Urothelium cell line (cell line): ENCODE results near the gene KAT5.
"Not testable (repeated sequence)": the region's sequence is repeated elsewhere in the genome, so short reads cannot be mapped to it uniquely, and the experiment has no call there.

Source experiments
- DNase-seq: peaks from one replicate; pipeline ENCODE4 v3.0.0; 2011; ENCODE audit warnings: low spot score, mixed read lengths
- FAIRE-seq: peaks from 2 replicates; lab custom pipeline; 2011; peaks lifted over from hg19 to GRCh38; lab: Jason Lieb, UNC

The KAT5 gene

DNA sequence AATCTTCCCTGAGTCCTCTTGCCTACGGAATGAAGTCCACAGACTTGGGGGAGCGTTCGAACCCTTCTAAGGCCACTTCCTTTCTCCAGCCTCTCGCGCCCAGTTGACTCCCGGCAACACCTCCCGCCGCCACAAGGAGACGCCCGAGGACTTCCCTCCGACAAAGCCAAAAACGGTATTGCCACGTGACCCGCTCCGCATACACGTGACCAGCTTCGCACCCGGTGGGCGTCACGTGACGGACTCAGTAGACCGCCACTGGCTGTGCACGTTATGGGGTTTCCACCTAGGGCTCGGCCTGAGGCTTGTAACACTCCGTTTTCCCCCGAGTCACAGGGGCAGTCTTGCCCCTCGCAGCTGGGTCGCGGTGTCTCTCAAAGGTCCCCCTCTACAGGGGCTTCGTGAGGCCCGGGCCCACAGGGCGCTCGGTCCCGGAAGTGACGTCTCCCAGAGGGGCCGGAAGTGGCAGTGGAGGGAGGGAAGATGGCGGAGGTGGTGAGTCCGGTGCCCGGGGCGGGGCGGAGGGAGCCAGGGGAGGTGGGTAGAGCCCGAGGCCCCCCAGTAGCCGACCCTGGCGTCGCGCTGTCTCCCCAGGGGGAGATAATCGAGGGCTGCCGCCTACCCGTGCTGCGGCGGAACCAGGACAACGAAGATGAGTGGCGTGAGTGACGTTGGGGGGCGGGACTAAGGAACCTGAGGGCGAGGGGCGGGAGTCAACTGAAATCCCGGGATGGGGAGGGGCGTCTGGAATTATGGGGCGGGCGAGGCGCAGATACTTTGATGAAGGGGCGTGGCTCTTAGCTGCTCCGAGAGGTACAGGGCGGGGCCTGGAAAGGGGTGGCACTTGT, at the start of gene KAT5:
Gene KAT5 (plus strand): TSS at position 468 of the 848 bp plus-strand sequence. CDS start 16 bp downstream, at position 484.
- FAIRE-seq (peak; percentile 65), DNase-seq (peak; percentile 95)

DNA sequence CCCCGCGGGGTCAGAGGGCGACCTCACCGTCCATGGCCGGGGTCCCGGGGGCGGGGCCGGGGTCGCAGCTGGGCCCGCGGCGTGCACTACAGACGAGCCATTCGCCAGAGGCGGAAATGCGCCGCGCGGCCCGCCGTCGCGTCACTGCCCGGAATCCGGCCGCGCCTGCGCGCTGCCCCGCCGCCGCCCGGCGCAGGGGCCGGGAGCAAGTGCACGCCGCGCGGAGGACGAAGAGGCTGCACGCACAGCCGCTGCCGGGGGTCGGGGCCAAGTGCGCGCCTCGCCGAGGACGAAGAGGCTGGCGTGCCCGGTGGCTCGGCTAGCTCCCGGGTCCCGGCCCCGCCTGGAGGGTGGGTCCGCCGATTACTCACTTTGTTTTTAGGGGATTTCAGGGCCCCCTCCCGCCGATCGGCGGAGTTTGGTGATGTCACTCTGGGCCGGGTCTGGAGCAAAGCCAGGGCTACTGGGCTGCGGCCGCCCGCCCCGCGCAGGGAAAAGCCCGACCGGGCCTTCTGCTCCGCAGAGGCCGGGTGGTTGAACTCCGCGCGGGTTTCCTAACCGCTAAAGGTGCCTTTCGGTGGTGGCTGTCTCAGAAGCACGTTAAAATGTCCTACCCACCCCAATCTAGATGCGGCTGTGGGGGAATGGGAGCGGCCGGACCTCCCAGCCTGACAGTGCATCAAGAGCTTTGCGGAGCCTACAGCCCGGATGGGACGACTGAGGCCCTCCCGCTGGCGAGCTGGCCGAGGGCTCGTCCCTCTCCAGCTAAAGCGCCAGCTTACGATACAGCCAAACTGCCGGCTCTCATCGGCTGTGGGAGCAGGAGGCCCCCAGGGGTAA, 49.0 kb upstream of the KAT5 start, which contains the start of gene RELA:
Gene RELA (minus strand): TSS at position 118 of the 840 bp plus-strand sequence. CDS start 84 bp downstream, at position 34.
- FAIRE-seq (peak; percentile 98), DNase-seq (peak; percentile 96)

DNA sequence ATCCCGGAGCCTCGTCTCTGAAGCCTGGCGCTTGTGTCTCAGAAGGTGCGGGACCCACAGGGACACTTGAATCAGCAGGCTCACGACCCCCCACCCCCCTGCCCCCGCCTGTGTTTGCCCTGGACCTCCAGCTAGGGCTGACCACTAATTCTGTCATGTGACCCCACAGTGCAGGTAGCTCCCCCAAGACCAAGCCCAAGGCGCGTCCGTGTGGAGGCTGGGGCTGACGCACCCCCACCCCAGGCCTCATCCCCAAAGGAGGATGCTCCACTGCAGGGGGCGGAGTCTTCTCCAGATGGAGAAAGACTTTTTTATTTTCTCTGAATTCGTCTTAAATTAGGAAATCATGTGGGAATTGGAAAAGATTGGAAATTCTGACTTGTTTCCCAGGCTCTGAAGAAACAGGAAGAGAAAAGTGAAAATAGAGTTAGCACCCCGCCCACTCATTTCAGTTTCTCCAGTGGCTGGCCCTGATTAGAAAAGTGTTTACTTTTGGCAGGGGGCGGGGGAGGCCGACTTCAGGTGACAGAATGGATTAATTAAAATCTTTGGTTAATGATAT, 48.3 kb upstream of the KAT5 start:
- FAIRE-seq, result no peak

GRCh38 chr11:65672180-65672860, 39.7 kb upstream of the KAT5 start:
- DNase-seq, result no peak
- FAIRE-seq, result no peak

More for the DNA sequence above, 48.3 kb upstream of the KAT5 start:
- peak; percentile 57 for DNase-seq

DNA sequence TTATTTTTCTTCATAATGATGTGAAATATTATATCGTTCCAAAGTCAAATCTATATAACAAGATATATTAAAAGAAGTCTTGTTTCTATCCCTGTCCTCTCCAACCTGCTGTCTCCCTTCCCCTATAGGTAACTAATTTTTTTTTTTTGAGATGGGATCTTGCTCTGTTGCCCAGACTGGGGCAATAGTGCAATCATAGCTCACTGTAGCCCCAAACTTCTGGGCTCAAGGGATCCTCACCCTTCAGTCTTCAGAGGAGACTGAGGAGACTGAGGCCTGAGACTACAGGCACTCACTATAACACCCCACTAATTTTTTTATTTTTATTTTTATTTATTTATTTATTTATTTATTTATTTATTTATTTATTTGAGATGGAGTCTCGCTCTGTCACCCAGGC, 39.1 kb upstream of the KAT5 start:
- DNase-seq, result no peak
- FAIRE-seq, result no peak

DNA sequence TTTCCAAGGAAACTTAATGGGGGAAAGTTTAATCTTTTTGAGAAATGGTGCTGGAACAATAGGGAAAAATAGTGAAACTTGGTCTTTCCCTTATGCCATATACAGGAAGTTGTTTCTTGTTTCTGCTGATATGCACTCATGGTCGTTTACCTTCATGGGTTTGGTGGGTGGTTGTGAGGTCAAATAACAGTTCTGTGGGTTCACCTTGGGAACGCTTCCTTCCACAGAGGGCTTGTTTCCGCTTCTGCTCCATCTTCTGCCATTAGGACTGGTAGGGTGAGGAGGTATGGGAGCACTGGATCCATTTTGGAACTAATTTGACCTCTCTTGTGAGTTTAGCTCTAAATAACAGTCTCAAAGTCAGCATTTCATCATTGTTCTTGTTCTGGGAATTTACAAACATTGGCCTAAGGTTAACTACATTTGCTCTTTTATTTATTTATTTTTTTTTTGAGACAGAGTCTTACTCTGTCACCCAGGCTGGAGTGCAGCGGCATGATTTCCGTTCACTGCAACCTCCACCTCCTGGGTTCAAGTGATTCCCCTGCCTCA, 31.8 kb upstream of the KAT5 start:
- DNase-seq (no peak), FAIRE-seq (no peak)

DNA sequence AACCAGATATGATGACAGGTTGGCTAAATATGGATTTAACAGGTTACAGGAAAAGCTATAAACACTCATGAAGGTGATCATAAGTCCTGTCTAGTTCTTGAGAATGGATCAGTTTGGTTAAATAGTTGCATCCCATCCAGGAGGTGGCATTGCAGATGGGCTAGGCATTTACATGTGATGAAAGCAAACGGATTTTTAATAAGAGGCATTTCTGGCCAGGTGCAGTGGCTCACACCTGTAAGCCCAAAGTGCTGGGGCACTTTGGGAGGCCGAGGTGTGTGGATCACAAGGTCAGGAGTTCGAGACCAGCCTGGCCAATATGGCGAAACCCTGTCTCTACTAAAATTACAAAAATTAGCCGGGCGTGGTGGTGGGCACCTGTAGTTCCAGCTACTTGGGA, 28.6 kb upstream of the KAT5 start:
- not testable (repeated sequence) for FAIRE-seq, DNase-seq

DNA sequence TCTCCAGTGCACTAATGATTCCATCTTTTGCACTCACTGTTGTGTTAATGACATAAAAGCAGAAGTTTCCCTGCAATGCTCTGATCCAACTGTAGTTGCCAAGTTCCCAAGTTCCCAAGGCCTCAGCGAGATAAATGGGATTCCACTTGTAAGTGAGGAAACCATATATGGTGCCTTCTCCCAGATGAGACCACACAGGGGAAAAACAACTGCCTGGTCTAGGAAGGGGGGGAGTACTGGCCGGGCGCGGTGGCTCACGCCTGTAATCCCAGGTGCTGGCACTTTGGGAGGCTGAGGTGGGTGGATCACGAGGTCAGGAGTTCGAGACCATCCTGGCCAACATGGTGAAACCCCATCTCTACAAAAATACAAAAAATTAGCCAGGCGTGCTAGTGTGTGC, 26.1 kb upstream of the KAT5 start:
- FAIRE-seq, result no peak

GRCh38 chr11:65691847-65692246, 20.2 kb upstream of the KAT5 start:
- not testable (repeated sequence) for FAIRE-seq, DNase-seq

More for the DNA sequence above, 26.1 kb upstream of the KAT5 start:
- no peak for DNase-seq

DNA sequence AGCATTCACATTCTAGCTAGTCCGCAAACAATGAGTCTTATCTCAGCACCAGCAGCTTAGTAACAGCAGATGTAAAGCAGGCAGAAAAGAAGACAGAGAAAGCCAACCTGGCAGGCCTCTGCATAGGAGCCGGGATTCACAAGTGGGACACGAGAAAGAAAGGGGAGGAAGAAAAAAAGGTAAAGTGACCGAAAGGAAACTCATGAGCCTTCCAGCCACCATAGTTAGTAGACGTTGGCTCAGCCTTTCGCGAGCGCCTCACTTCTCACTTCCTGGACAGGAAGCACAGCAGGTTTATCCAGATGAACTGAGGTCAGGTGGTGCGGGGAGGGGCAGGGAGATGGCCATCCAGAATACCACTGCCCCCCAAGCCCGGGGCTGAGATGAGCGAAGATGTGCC, 19.7 kb upstream of the KAT5 start:
- FAIRE-seq (no peak), DNase-seq (no peak)

- DNase-seq, result peak; percentile 82
- FAIRE-seq, result no peak
These were observed 16.4 kb upstream of the KAT5 start for GRCh38 chr11:65695459-65696241.

- FAIRE-seq, result no peak
- DNase-seq, result no peak
These were observed 15.1 kb upstream of the KAT5 start for GRCh38 chr11:65696802-65697552.

GRCh38 chr11:65698205-65698604, 13.8 kb upstream of the KAT5 start:
- DNase-seq, result no peak
- FAIRE-seq, result no peak

DNA sequence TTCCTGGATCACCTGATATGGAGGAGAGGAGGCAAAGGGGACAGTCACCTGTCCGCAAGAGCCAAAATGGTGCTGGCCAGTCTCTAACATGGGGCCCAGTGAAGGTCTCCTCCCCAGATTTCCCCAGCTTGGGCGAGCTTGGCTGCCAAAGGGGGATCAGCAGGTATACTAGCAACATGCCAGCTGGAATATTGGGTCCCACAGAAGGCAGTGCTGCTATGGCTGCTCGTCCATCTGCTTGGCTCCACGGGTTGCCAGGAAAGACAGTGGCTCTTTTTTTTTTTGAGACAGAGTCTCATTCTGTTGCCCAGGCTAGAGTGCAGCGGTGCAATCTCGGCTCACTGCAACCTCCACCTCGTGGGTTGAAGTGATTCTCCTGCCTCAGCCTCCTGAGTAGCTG, 12.7 kb upstream of the KAT5 start:
- FAIRE-seq (no peak), DNase-seq (no peak)

- no peak for FAIRE-seq
- DNase-seq, result no peak
These were observed 11.7 kb upstream of the KAT5 start for GRCh38 chr11:65700399-65700798.

- no peak for DNase-seq
- no peak for FAIRE-seq
These were observed 10.4 kb upstream of the KAT5 start for GRCh38 chr11:65701686-65702085.

GRCh38 chr11:65703846-65704245, 8.2 kb upstream of the KAT5 start:
- DNase-seq (no peak), FAIRE-seq (no peak)

- DNase-seq, FAIRE-seq: not testable (repeated sequence)
These were observed 5.7 kb upstream of the KAT5 start for GRCh38 chr11:65706303-65706763.

DNA sequence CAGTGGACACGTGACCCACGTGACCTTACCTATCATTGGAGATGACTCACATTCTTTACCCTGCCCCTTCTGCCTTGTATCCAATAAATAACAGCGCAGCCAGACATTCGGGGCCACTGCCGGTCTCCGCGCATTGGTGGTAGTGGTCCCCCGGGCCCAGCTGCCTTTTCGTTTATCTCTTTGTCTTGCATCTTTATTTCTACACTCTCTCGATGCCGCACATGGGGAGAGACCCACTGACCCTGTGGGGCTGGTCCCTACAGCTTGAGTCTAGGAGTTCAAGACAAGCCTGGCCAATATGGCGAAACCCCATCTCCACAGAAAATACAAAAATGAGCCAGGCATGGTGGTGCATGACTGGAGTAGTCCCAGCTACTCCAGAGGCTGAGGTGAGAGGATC, 5.0 kb upstream of the KAT5 start:
- DNase-seq, FAIRE-seq: not testable (repeated sequence)
